A204.1 (cell line): ENCODE data around the gene MMP2.
A peak's percentile ranks its signal among the peaks of the same experiment; 100 is the strongest.

Experiments
- FAIRE-seq: peaks from 2 replicates; lab custom pipeline; 2012; peaks lifted over from hg19 to GRCh38; lab: Jason Lieb, UNC

The MMP2 gene

DNA sequence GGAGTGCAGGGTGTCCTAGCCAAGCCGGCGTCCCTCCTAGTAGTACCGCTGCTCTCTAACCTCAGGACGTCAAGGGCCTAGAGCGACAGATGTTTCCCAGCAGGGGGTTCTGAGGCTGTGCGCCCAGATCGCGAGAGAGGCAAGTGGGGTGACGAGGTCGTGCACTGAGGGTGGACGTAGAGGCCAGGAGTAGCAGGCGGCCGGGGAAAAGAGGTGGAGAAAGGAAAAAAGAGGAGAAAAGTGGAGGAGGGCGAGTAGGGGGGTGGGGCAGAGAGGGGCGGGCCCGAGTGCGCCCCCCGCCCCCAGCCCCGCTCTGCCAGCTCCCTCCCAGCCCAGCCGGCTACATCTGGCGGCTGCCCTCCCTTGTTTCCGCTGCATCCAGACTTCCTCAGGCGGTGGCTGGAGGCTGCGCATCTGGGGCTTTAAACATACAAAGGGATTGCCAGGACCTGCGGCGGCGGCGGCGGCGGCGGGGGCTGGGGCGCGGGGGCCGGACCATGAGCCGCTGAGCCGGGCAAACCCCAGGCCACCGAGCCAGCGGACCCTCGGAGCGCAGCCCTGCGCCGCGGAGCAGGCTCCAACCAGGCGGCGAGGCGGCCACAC lies at the start of gene MMP2:
MMP2 (plus strand) TSS at position 372 of the 603 bp plus-strand sequence. CDS start 282 bp downstream, outside the sequence.
- no peak for FAIRE-seq

DNA sequence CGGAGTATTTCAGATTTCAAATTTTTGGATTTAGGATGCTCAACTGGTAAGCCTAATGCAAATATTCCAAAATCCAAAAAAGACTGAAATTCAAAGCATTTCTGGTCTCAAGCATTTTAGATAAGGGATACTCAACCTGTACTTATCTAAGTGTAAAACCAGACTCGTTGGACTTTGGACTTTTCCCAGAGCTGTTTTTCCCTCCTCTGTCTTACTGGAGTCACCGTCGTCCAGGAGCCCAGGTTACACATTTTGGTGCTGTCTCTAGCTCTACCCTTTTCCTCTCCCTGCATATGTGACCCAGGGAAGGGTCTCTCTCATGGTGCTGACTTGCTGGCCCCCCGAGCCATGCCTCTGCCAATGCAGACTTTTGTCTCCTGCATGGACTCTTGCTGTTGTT lies 46.0 kb upstream of the MMP2 start:
- FAIRE-seq: no peak

- FAIRE-seq: no peak
Observed at GRCh38 chr16:55433535-55433934, 45.5 kb upstream of the MMP2 start.

DNA sequence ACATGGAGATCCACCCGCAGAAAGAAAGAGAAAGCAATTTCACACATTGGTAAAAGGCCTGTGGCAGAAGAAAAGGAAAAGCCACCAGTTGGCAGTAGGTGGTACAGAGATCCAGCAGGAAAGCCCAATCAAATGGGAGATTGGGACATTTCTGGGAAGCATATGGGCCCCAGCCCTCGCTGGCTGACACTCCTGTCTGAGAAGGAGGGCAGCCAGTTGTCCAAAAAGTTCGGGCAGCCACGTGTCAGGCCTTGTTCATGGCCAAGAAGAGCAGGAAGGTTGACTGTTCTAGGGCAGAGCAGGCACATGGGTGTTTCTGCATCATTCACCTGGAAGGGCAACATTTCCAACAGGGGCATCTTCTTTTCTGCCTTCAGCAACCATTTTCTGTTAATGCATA lies 45.0 kb upstream of the MMP2 start:
- no peak for FAIRE-seq

- FAIRE-seq: no peak
Observed at GRCh38 chr16:55435387-55435786, 43.6 kb upstream of the MMP2 start.

- FAIRE-seq: no peak
Observed at GRCh38 chr16:55436587-55436986, 42.4 kb upstream of the MMP2 start.

GRCh38 chr16:55437625-55438024 lies 41.4 kb upstream of the MMP2 start:
- no peak for FAIRE-seq

GRCh38 chr16:55438281-55438680 lies 40.7 kb upstream of the MMP2 start:
- no peak for FAIRE-seq

DNA sequence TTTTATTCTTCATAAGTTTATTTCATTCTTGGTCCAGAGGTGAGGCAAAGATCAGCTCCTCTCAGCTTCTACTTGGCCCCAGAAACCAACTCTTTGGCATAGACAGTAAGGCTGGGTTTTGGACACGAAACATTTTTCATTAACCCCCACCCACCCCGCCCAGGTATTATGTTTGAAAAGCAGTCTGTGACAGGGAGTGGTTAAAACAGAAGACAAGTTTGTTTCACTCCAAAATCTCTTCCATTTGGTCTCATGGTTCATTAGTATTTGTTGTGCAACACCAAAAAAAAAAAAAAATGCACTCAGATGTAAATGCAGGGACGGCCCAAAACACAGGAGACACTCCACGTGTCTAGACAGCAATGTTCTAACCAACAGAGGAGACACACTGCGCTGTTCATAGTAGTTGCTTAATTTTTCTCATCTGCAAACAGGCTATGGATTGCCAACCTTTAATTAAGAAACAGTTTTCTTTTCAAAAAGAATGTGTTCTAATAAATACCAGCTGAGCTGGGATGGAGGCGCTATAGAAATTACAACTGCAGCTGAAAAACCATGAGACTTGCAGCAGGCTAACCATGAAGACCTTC lies 39.8 kb upstream of the MMP2 start:
- FAIRE-seq: no peak

DNA sequence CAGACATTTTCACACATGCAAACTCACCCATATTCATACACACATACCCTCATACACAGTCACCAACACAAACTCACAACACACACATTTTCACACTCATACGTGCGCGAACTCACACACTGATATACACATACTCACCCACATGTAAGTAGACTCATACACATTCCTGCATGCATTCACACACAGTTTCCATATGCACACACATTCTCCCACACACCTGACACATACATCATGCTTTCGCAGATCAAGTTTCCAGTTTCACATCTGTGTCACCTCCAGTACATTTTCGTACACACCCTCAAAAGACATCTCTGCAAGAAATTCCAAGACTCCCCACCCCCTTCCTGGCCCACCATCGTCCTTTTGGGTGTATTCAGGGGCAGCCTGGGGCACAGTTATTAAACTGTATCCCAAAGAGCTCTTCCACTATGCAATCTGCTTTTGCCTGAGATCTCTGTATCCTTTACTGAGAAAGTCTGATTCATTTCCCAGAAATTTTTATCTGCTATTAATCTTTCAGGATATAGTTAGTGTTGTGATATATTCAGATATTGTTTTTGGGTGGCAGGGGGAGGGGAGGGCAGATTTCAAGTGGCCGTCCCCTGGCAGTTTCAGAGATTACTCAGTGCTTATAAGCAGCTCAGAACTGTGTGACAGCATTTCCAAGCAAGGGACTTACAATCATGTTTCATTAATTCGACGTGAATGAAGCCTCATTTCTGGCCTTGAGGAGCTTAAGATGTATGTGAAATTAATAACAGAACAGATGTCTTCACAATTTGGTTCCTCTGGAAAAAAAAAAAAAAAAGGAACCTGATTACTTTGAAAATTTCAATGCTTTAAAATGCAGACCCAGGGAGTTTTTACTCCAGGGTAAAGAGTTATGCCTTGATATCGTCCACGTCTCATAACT lies 35.3 kb upstream of the MMP2 start:
- no peak for FAIRE-seq

- FAIRE-seq: no peak
Observed at GRCh38 chr16:55444754-55445485, 34.1 kb upstream of the MMP2 start.

GRCh38 chr16:55447231-55447630 lies 31.8 kb upstream of the MMP2 start:
- no peak for FAIRE-seq

- no peak for FAIRE-seq
Observed at GRCh38 chr16:55452996-55453395, 26.0 kb upstream of the MMP2 start.

- no peak for FAIRE-seq
Observed at GRCh38 chr16:55453909-55454308, 25.1 kb upstream of the MMP2 start.

GRCh38 chr16:55454861-55455260 lies 24.1 kb upstream of the MMP2 start:
- FAIRE-seq: no peak

- FAIRE-seq: no peak
Observed at GRCh38 chr16:55462241-55462640, 16.8 kb upstream of the MMP2 start.

DNA sequence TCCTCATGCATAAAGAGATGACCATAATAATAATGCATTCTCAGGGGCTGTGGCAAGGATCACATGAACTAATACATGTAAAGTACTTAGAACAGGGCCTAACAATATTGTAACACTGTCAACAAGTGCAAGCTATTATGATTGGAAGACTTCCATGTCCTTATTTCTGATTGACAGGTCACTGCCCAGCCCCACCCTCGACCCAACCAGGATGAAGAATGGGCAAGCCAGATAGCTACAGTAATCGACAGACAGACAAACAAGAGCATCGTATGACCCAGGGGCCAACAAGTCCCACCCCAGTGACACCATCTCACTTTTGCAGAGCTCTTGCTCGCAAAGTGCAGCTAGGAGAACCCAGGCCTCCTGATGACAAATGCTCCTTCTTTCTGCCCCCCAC lies 14.6 kb upstream of the MMP2 start:
- no peak for FAIRE-seq

DNA sequence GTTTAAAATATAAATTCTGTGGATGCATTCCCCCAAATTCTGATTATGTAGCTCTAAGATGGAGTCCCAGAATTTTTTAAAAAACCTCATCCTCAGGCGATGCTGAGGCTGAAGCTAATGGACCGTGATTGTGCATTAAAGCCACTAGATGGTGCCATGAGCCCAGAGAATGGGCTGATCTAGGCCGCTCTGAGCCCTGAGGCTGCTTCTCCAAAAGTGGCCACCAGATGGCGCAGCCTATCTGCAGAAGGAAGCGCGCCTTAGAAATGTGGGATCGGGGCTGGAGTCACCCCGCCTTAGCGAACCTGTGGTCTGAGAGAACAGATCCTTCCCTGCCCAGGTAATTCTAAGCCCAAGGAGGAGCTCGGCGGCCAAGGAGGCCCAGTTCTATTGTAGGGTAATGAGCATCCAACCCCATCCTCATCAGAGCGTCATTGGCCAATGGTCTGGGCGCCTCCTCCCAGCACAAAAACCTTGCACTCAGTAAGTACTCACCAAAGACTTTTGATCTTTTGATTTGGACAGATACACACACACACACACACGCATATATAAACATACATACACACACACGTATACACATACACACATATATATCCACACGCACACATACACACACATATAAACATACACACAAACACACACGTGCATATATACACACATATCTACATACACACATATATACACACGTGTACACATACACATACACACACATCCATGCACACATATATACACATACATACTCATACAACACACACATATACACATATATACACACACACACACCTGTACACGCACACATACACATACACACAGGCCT lies 13.7 kb upstream of the MMP2 start:
- FAIRE-seq: peak; percentile 91

- no peak for FAIRE-seq
Observed at GRCh38 chr16:55466209-55466608, 12.8 kb upstream of the MMP2 start.

DNA sequence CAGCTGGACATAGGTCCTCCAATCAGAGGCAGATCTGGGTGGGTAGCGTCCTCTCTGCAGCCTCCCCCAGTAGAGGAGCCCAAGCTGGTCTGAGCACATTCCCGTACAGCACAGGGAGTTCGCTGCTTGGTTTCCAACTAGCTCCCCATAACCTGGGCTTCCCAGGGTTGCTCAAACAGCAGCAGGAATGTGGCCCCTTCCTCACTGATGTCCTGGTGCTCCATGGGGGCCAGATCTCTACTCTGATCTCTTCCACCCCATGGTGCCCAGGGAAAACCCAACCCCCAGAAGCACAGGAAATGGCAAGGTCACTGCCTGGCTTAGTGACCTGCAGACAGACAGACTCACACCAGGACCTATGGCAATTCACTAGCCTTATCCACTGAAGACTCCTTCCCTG lies 11.1 kb upstream of the MMP2 start:
- no peak for FAIRE-seq

GRCh38 chr16:55468352-55468990 lies 10.5 kb upstream of the MMP2 start:
- no peak for FAIRE-seq
